Liver (tissue), 9 donors: ENCODE measurements around the gene OGFR. TPM values are rescaled to one million over a fixed set of nuclear protein-coding genes. Genes with fewer than 3 reads are reported as not detected.
"Not testable (repeated sequence)": the region's sequence is repeated elsewhere in the genome, so short reads cannot be mapped to it uniquely, and the experiment has no call there.

Source experiments
- DNase-seq: peaks from one replicate; pipeline ENCODE4 v3.0.0-alpha.2; 2017; ENCODE audit warnings: low spot score
- H3K27ac ChIP-seq, 2 donors: one replicate each; pipeline ENCODE4 v1.7.0; 2013; ENCODE audit warnings: inconsistent platforms in 2 of 2, low read length in 2 of 2, control low read depth in 1 of 2, low read depth in 1 of 2, mild to moderate bottlenecking in 1 of 2
- H3K27me3 ChIP-seq, 4 donors: one replicate each; pipeline versions ENCODE4 v1.6.1 to v1.7.0; 2013; ENCODE audit warnings: low read length in 3 of 4, inconsistent platforms in 1 of 4, mild to moderate bottlenecking in 1 of 4, moderate library complexity in 1 of 4; ENCODE audit not compliant: control insufficient read depth in 4 of 4, insufficient read depth in 4 of 4
- H3K36me3 ChIP-seq, 4 donors: one replicate each; pipeline versions ENCODE4 v1.6.1 to v1.7.0; 2013; ENCODE audit warnings: low read length in 3 of 4, mild to moderate bottlenecking in 3 of 4, low read depth in 1 of 4, moderate library complexity in 1 of 4; ENCODE audit not compliant: control insufficient read depth in 4 of 4, insufficient read depth in 3 of 4
- H3K4me1 ChIP-seq, 4 donors: one replicate each; pipeline versions ENCODE4 v1.6.1 to v1.7.0; 2013; ENCODE audit warnings: low read length in 3 of 4, mild to moderate bottlenecking in 3 of 4, moderate library complexity in 1 of 4; ENCODE audit not compliant: control insufficient read depth in 4 of 4, insufficient read depth in 4 of 4
- H3K4me3 ChIP-seq, 3 donors: one replicate each; pipeline versions ENCODE4 v1.6.1 to v1.7.0; 2013; ENCODE audit warnings: low read length in 3 of 3, control low read depth in 1 of 3, low read depth in 1 of 3, mild to moderate bottlenecking in 1 of 3
- H3K9ac ChIP-seq, 2 donors: one replicate each; pipeline ENCODE4 v1.7.0; 2013; ENCODE audit warnings: low read length in 2 of 2, mild to moderate bottlenecking in 2 of 2, moderate library complexity in 2 of 2, control low read depth in 1 of 2, low read depth in 1 of 2
- H3K9me3 ChIP-seq, 4 donors: one replicate each; pipeline versions ENCODE4 v1.6.1 to v1.7.0; 2013; ENCODE audit warnings: low read length in 3 of 4; ENCODE audit not compliant: control insufficient read depth in 4 of 4
- EGR1 ChIP-seq, 2 donors: IDR thresholded peaks; 2 replicates each; pipeline ENCODE4 v1.6.1; 2016 to 2018; ENCODE audit warnings: antibody characterized with exemption in 2 of 2, low read depth in 2 of 2
- FOXA1 ChIP-seq: IDR thresholded peaks from 2 replicates; pipeline ENCODE4 v1.6.1; 2016; ENCODE audit warnings: antibody characterized with exemption
- FOXA2 ChIP-seq: IDR thresholded peaks from 2 replicates; pipeline ENCODE4 v1.6.1; 2016; ENCODE audit warnings: antibody characterized with exemption
- GABPA ChIP-seq, 2 donors: IDR thresholded peaks in 1 of 2; conservative IDR thresholded peaks in 1 of 2; 2 replicates each; pipeline ENCODE4 v1.6.1; 2016; ENCODE audit warnings: antibody characterized with exemption in 2 of 2, mild to moderate bottlenecking in 1 of 2, moderate library complexity in 1 of 2
- HNF4G ChIP-seq: IDR thresholded peaks from 2 replicates; pipeline ENCODE4 v1.6.1; 2016; ENCODE audit warnings: antibody characterized with exemption
- JUND ChIP-seq, 2 donors: IDR thresholded peaks; 2 replicates each; pipeline ENCODE4 v1.6.1; 2016; ENCODE audit warnings: antibody characterized with exemption in 2 of 2
- NR2F2 ChIP-seq: IDR thresholded peaks from 2 replicates; pipeline ENCODE4 v1.6.1; 2016; ENCODE audit warnings: antibody characterized with exemption
- RAD21 ChIP-seq, 2 donors: IDR thresholded peaks; 2 replicates each; pipeline ENCODE4 v1.6.1; 2016; ENCODE audit warnings: antibody characterized with exemption in 2 of 2, mild to moderate bottlenecking in 2 of 2
- RXRA ChIP-seq, 2 donors: IDR thresholded peaks; 2 replicates each; pipeline ENCODE4 v1.6.1; 2017 to 2018; ENCODE audit warnings: antibody characterized with exemption in 2 of 2, mild to moderate bottlenecking in 1 of 2
- TAF1 ChIP-seq: conservative IDR thresholded peaks from 2 replicates; pipeline ENCODE4 v1.6.1; 2016; ENCODE audit warnings: antibody characterized with exemption, mild to moderate bottlenecking
- YY1 ChIP-seq: IDR thresholded peaks from 2 replicates; pipeline ENCODE4 v1.6.1; 2016; ENCODE audit warnings: antibody characterized with exemption, mild to moderate bottlenecking
- WGBS: extraction: QIAGEN DNeasy Blood & Tissue Kit; methylation state at CpG from one replicate; pipeline ENCODE4 v1.1.7; 2013; 5-methylcytosine and 5-hydroxymethylcytosine counted together
- polyA plus RNA-seq, 2 donors: library from polyadenylated mRNA; stranded (reverse) in 1 of 2; unstranded in 1 of 2; fragments of 200-250 nt in 1 of 2; fragments of >200 nt in 1 of 2; fragmentation: Nextera tagmentation in 1 of 2; extraction: Ambion mirVana in 1 of 2; gene quantifications; one replicate each; pipeline versions ENCODE4 v1.2.1 to v1.2.3, GENCODE V29; 2013 to 2015
- total RNA-seq, 2 donors: library from RNA; depleted of rRNA; stranded (reverse); fragments of >200 nt; gene quantifications; one replicate each; pipeline ENCODE4 v1.2.3, GENCODE V29; 2014
- TF ChIP-seq, protein P1 (sequence below): IDR thresholded peaks from 2 replicates; pipeline ENCODE4 v1.6.1; 2016; ENCODE audit warnings: antibody characterized with exemption, mild to moderate bottlenecking
- TF ChIP-seq, protein P2 (sequence below): IDR thresholded peaks from 2 replicates; pipeline ENCODE4 v1.6.1; 2016; ENCODE audit warnings: antibody characterized with exemption
- donor health status: healthy.
- donor health status: healthy.
- donor health status: healthy.
- donor health status: healthy.
- donor health status: healthy.

OGFR gene
- total and polyA plus RNA-seq, 4 donors, result 5.9 to 59.4 (median 29.4) TPM

GRCh38 chr20:62845416-62846160 lies 41.0 kb downstream of the OGFR start:
- Histone ChIP-seq H3K27ac (no peak overlapping the region), H3K9me3 (no peaks in the 10 kb centered on the region), H3K36me3 (peaks cover 0 to 4% (median 2%) of the 10 kb centered on the region in 4 donors), H3K9ac (no peak overlapping the region), H3K4me1 (no peaks in the 10 kb centered on the region), H3K27me3 (no peaks in the 10 kb centered on the region), H3K4me3 (no peak overlapping the region)
- 94% methylated on average over 16 of the region's 16 CpGs for WGBS
- TF ChIP-seq GABPA (IDR thresholded peaks at IDR 0.05 in 1 of 2, conservative IDR thresholded peaks at IDR 0.05 in 1 of 2), result no peak
- no peak for DNase-seq

GRCh38 chr20:62846166-62846890 lies 41.7 kb downstream of the OGFR start:
- DNase-seq, result no peak
- no peak overlapping the region for H3K27ac ChIP-seq
- TF ChIP-seq JUND (IDR thresholded peaks at IDR 0.05), result no peak
- TF ChIP-seq FOXA1, result no peak
- H3K4me1 ChIP-seq, result no peaks in the 10 kb centered on the region
- peaks cover 0 to 4% (median 0%) of the 10 kb centered on the region in 4 donors for H3K36me3 ChIP-seq
- no peak overlapping the region for H3K9ac ChIP-seq
- no peaks in the 10 kb centered on the region for H3K27me3 ChIP-seq
- H3K4me3 ChIP-seq, result no peak overlapping the region
- 95% methylated on average over 19 of the region's 19 CpGs for WGBS
- H3K9me3 ChIP-seq, result no peaks in the 10 kb centered on the region

DNA sequence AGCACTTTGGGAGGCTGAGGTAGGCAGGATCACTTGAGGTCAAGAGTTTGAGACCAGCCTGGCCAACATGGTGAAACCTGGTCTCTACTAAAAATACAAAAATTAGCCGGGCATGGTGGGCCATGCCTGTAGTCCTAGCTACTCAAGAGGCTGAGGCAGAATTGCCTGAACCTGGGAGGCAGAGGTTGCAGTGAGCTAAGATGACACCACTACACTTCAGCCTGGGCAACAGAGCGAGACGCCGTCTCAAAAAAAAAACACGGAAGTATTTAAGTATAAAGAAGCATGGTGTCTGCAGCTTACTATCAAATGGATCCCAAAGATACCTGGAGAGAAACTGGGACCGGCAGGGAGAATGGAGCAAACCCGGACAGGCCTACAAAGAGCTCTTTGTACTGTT lies 44.3 kb downstream of the OGFR start:
- not testable (repeated sequence) for H3K9ac ChIP-seq, H3K9me3 ChIP-seq, H3K4me1 ChIP-seq, DNase-seq, H3K27me3 ChIP-seq, H3K4me3 ChIP-seq, H3K27ac ChIP-seq, H3K36me3 ChIP-seq
- 98% methylated on average over 7 of the region's 7 CpGs for WGBS

- no peaks in the 10 kb centered on the region for H3K9me3 ChIP-seq
- H3K4me1 ChIP-seq, result no peaks in the 10 kb centered on the region
- peaks cover 0 to 13% (median 2%) of the 10 kb centered on the region in 4 donors for H3K36me3 ChIP-seq
- no peak for TF ChIP-seq NR2F2
- TF ChIP-seq HNF4G, result no peak
- TF ChIP-seq RAD21 (IDR thresholded peaks at IDR 0.05), result no peak
- TF ChIP-seq FOXA2, result no peak
- TF ChIP-seq, protein P1, sequence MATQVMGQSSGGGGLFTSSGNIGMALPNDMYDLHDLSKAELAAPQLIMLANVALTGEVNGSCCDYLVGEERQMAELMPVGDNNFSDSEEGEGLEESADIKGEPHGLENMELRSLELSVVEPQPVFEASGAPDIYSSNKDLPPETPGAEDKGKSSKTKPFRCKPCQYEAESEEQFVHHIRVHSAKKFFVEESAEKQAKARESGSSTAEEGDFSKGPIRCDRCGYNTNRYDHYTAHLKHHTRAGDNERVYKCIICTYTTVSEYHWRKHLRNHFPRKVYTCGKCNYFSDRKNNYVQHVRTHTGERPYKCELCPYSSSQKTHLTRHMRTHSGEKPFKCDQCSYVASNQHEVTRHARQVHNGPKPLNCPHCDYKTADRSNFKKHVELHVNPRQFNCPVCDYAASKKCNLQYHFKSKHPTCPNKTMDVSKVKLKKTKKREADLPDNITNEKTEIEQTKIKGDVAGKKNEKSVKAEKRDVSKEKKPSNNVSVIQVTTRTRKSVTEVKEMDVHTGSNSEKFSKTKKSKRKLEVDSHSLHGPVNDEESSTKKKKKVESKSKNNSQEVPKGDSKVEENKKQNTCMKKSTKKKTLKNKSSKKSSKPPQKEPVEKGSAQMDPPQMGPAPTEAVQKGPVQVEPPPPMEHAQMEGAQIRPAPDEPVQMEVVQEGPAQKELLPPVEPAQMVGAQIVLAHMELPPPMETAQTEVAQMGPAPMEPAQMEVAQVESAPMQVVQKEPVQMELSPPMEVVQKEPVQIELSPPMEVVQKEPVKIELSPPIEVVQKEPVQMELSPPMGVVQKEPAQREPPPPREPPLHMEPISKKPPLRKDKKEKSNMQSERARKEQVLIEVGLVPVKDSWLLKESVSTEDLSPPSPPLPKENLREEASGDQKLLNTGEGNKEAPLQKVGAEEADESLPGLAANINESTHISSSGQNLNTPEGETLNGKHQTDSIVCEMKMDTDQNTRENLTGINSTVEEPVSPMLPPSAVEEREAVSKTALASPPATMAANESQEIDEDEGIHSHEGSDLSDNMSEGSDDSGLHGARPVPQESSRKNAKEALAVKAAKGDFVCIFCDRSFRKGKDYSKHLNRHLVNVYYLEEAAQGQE, result no peak
- no peak for TF ChIP-seq JUND (IDR thresholded peaks at IDR 0.05)
- no peak for TF ChIP-seq TAF1
- TF ChIP-seq, protein P2, sequence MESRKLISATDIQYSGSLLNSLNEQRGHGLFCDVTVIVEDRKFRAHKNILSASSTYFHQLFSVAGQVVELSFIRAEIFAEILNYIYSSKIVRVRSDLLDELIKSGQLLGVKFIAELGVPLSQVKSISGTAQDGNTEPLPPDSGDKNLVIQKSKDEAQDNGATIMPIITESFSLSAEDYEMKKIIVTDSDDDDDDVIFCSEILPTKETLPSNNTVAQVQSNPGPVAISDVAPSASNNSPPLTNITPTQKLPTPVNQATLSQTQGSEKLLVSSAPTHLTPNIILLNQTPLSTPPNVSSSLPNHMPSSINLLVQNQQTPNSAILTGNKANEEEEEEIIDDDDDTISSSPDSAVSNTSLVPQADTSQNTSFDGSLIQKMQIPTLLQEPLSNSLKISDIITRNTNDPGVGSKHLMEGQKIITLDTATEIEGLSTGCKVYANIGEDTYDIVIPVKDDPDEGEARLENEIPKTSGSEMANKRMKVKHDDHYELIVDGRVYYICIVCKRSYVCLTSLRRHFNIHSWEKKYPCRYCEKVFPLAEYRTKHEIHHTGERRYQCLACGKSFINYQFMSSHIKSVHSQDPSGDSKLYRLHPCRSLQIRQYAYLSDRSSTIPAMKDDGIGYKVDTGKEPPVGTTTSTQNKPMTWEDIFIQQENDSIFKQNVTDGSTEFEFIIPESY, result no peak
- TF ChIP-seq YY1, result no peak
- no peak for TF ChIP-seq GABPA (IDR thresholded peaks at IDR 0.05 in 1 of 2, conservative IDR thresholded peaks at IDR 0.05 in 1 of 2)
- no peak for TF ChIP-seq RXRA (IDR thresholded peaks at IDR 0.05)
- TF ChIP-seq EGR1 (IDR thresholded peaks at IDR 0.05; ENCODE audit: low read depth in 2 of 2), result no peak
- no peak for DNase-seq
- H3K27me3 ChIP-seq, result no peaks in the 10 kb centered on the region
- H3K27ac ChIP-seq, result no peak overlapping the region
- no peak overlapping the region for H3K9ac ChIP-seq
- H3K4me3 ChIP-seq, result no peak overlapping the region
Observed at GRCh38 chr20:62849431-62849830, 44.8 kb downstream of the OGFR start.
